HG03159 (cell line): ENCODE results near the gene RNF180.

ENCODE experiments used
- ATAC-seq: cut with Tn5 transposase; IDR thresholded peaks from one replicate; pipeline ENCODE4 v1.9.1; 2021; ENCODE audit warnings: mild to moderate bottlenecking, moderate library complexity; ENCODE audit not compliant: unreplicated experiment

RNF180 gene, protein sequence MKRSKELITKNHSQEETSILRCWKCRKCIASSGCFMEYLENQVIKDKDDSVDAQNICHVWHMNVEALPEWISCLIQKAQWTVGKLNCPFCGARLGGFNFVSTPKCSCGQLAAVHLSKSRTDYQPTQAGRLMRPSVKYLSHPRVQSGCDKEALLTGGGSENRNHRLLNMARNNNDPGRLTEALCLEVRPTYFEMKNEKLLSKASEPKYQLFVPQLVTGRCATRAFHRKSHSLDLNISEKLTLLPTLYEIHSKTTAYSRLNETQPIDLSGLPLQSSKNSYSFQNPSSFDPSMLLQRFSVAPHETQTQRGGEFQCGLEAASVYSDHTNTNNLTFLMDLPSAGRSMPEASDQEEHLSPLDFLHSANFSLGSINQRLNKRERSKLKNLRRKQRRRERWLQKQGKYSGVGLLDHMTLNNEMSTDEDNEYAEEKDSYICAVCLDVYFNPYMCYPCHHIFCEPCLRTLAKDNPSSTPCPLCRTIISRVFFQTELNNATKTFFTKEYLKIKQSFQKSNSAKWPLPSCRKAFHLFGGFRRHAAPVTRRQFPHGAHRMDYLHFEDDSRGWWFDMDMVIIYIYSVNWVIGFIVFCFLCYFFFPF

GRCh38 chr5:64165500-64166200 lies at the start of gene RNF180:
Gene RNF180 (plus strand): TSS chr5:64165843. CDS start chr5:64200808, 34,965 bp downstream.
- peak; percentile 37 for ATAC-seq

DNA sequence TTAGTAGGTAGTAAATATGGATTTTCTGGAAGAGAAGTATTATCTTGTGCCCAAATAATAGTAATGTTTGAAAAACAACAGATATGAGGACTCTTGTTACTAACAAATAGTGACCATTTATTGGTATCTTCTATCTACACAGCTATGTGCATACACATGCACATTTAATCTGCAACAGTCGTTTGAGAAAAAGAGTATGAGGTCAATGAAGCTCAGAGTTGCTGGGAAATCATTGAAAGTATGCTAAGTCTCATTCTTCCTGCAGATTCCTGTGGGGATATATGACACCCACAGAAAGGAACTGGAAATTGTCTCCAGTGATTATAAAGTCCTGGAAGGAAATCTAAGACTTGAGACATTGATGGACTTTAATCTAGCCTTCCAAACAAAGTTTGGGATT lies 40.1 kb upstream of the RNF180 start:
- ATAC-seq: no peak

DNA sequence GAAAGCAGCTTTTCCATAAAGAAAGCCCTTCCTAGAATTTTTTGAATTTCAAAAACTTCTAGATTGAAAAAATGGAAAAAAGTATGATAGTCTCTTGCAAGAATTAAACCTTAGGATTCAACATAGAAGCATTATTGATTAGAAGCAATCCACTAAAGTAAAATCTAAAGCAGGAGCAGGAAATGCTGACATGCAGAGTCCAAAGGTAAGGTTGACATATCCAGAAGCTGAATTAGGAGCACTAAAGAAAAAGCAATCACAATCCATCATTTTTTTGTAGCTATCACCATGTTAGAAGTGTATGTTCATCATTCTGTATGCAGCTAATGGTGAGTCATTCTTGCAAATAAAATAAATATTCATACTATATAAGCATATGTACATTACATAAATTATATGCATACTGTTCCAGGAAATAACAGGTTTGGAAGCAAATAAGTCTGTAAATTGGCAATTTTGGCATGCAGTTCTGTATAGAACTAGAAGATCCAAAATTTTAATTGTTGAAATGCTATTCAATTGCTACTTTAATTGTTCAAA lies 39.4 kb upstream of the RNF180 start:
- ATAC-seq: no peak

DNA sequence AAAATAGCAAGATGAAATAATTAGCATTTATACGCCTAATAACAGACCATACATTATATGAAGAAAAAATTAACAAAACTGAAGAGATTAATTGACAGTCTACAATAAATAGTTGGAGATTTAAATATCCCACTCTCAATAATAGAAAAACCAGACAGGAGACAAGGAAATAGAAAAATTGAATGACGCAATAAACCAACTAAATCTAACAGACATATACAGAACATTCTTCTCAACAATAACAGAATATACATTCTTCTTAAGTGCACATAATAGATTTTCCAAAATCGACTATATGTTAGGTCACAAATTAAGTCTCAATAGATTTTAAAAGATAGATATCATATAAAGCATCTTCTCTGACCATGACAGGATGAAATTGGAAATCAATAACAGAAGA lies 25.6 kb upstream of the RNF180 start:
- no peak for ATAC-seq

DNA sequence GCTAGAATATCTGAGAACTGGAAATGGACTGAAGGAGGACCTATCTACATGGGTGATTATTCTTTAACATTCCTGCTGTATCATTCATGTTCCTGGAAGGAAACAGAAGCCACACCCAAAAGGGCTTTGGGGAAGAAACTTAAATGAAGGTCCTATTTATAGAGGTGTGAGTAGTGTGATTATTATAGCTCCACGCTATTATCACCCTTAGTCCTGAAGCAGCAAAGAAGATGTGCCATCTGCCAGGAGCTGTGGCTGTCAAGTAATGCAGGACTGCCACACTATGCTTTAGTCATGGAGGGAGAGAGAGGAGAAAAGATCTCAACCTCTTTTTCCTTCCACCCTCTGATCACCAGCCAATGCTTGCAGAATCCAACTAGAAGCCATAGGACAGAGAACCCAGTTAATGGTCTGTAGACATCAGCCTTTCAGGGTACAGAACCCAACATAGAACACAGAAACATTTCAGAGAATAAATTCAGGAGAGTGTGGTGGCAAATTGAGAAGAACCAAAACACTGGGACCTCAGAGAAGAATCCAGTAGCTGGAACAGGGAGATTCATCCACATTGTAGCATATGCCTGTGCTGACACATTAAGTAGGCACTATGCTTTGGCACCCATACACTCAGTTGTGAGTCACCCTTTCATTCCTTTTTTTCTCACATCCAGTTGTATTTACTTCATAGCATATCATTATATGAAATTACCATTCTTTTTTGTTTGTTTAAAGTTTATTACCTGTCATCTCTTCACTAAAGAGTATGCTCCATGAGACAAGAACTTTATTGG lies 21.0 kb upstream of the RNF180 start:
- no peak for ATAC-seq

DNA sequence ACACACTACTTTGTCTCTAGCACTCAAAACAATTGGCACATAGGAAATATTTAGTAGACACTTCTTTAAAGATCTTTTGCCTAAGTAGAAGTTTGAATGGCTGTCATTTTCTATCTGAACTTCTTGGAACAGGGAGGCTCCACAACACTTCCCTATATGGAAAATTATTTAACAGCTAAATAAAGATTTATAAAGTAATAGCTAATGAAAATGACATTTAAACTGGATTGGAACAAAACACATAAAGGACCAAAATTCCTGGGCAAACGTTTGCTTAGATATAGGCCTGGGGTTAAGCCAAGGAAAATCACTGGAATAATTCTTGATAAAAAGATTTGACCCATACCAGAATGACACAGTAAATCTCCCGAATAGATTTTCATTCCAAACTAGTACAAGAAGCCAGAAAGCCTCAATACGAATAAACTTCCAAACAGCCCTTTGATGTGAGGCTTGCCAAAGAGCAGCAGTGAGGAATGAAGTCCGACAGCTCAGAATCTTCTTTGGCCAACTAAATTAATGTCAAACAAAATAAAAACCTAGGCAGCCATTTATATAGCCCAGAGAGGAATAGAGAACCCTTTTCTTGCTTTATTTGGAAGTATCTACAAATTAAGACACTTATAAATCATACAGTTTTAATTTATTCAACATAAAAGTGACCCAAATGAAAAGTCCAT lies 20.3 kb upstream of the RNF180 start:
- ATAC-seq: no peak

- no peak for ATAC-seq
These were observed 18.3 kb upstream of the RNF180 start for GRCh38 chr5:64147379-64147778.

GRCh38 chr5:64147849-64148441 lies 17.7 kb upstream of the RNF180 start:
- ATAC-seq: peak; percentile 68

- no peak for ATAC-seq
These were observed 16.4 kb upstream of the RNF180 start for GRCh38 chr5:64149268-64149667.

DNA sequence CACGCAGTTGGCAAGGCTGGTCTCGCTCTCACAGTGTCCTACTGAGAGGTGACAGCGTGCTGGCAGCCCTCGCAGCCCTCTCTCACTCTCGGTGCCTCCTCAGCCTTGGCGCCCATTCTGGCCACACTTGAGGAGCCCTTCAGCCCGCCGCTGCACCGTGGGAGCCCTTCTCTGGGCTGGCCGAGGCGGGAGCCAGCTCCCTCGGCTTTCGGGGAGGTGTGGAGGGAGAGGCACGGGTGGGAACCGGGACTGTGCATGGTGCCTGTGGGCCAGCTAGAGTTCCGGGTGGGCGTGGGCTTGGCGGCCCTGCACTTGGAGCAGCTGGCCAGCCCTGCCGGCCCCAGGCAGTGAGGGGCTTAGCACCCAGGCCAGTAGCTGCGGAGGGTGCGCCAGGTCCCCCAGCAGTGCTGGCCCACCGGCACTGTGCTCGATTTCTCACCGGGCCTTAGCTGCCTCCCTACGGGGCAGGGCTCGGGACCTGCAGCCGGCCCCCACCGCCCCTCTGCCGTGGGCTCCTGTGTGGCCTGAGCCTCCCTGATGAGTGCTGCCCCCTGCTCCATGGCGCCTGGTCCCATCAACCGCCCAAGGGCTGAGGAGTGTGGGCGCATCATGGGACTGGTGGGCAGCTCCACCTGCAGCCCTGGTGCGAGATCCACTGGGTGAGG lies 15.7 kb upstream of the RNF180 start:
- ATAC-seq: no peak

DNA sequence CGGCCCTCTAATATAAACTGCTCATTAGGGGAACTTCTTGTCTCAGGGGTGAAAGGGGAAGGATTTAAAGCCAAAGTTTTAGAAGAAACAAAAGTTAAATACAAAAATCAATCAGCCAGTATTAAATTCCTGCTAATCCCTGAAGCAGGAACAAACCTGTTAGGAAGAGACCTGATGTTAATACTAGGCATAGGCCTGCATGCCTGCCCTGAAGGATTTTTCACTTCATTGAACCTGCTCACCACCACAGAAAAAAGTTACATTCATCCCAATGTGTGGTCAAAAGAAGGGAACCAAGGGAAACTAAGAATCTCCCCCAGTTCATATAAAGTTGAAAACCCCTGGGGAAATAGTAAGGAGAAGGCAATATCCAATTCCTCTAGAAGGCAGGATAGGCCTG lies 9.4 kb upstream of the RNF180 start:
- ATAC-seq: no peak

- no peak for ATAC-seq
These were observed 6.8 kb upstream of the RNF180 start for GRCh38 chr5:64158827-64159226.

GRCh38 chr5:64160201-64160600 lies 5.4 kb upstream of the RNF180 start:
- ATAC-seq: no peak

DNA sequence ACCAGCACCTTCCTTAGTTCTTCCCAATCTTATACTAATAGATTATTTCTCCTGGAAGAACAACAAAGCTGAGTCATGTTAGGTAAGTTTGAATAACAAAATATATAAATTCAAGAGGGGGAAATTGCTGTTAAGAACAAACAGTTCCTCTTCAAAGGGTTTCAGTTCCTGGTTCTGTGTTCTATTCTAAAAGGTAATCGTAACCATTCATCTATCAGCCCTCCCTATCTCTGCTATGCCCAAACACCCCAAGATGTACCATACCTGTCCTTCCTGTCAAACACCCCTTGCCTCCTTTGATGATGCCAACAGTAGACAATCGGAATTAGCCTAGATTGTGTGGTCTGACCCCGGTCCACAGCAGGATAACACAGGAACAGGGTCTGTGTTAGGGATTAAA lies 4.2 kb upstream of the RNF180 start:
- ATAC-seq: peak; percentile 67

DNA sequence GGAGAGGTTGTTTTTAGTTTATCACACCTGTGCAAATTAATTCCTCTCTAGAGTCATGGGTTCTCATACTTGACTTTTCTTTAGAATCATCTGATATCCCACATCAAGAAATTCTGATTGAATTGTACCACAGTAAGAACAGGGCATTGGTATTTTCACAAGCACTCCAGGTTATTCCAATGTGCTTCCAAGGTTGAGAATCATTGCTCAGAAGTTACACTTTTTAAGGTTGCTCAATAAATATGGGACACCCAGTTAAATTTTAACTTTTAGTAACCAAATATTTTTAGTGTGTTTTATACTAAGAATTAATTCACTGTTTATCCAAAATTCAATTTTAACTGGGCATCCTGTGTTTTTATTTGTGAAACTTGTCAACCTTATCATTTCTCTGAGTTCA lies 2.5 kb upstream of the RNF180 start:
- ATAC-seq: no peak

GRCh38 chr5:64163746-64164145 lies 1.9 kb upstream of the RNF180 start:
- no peak for ATAC-seq

DNA sequence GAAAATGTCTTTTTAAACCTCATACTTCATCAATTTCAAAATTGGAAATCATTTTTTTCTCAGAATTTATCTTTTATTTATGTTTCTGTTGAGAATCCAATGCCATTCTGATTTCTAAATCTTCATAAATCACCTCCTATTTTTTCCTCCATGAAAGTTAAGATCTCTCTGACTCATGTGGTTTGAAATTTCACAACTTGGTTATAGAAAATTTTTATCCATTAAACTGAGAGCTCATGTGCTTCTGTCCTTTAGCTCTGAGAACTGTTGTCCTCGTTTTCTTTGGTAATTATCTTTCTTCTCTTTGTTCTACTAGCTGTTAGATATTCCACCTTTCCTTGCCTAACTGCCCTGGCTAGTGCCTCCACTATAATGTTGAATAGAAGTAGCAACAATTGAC lies 1.5 kb upstream of the RNF180 start:
- no peak for ATAC-seq

DNA sequence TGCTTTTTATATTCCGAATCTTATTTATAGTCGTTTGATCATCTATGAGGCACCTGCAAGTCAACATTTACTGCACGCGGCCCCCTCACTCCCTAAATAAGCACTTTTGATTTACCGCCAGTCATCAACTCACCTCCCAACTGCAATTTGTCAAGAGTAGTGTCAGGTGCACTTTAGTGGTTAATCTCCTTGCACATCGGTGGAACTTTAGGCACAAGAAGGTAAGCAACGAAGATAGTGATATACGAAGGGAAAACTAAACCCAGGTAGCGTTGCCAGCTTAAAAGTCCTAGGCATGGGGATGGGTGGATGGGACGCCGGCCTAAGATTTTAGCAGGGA lies 513 bp upstream of the RNF180 start:
- no peak for ATAC-seq

- ATAC-seq: no peak
These were observed 737 bp downstream of the RNF180 start for GRCh38 chr5:64166201-64166959.
